ENCODE data around the gene DLG2.

The DLG2 gene

GRCh38 chr11:84497981-84498411, 1129.1 kb downstream of the DLG2 start:
- TF ChIP-seq POLR2AphosphoS5 (IDR thresholded peaks at IDR 0.05; ENCODE audit: low read depth, low read length) (no peak), TAF1 (IDR thresholded peaks at IDR 0.05; ENCODE audit: borderline replicate concordance, insufficient read depth, low read length) (no peak), FOXP2 (optimal IDR thresholded peaks at IDR 0.05; ENCODE audit: borderline replicate concordance, extremely low read depth, extremely low read length, insufficient read depth) (no peak), REST (IDR thresholded peaks at IDR 0.05; ENCODE audit: insufficient read depth in 1 of 2, low read depth in 2 of 2, low read length in 2 of 2) (no peak), SIN3A (IDR thresholded peaks at IDR 0.05; ENCODE audit: borderline replicate concordance, insufficient read depth, low read length) (no peak)

GRCh38 chr11:84497181-84497580, 1130.0 kb downstream of the DLG2 start:
- TF ChIP-seq POLR2AphosphoS5 (IDR thresholded peaks at IDR 0.05; ENCODE audit: low read depth, low read length): no peak
- TF ChIP-seq SIN3A (IDR thresholded peaks at IDR 0.05; ENCODE audit: borderline replicate concordance, insufficient read depth, low read length): no peak
- no peak for TF ChIP-seq FOXP2 (optimal IDR thresholded peaks at IDR 0.05; ENCODE audit: borderline replicate concordance, extremely low read depth, extremely low read length, insufficient read depth)
- TF ChIP-seq REST (IDR thresholded peaks at IDR 0.05; ENCODE audit: insufficient read depth in 1 of 2, low read depth in 2 of 2, low read length in 2 of 2): no peak
- TF ChIP-seq TAF1 (IDR thresholded peaks at IDR 0.05; ENCODE audit: borderline replicate concordance, insufficient read depth, low read length): no peak

- no peak for TF ChIP-seq TAF1 (IDR thresholded peaks at IDR 0.05; ENCODE audit: borderline replicate concordance, insufficient read depth, low read length)
- no peak for TF ChIP-seq SIN3A (IDR thresholded peaks at IDR 0.05; ENCODE audit: borderline replicate concordance, insufficient read depth, low read length)
- TF ChIP-seq REST (IDR thresholded peaks at IDR 0.05; ENCODE audit: insufficient read depth in 1 of 2, low read depth in 2 of 2, low read length in 2 of 2): no peak
- TF ChIP-seq FOXP2 (optimal IDR thresholded peaks at IDR 0.05; ENCODE audit: borderline replicate concordance, extremely low read depth, extremely low read length, insufficient read depth): no peak
- TF ChIP-seq POLR2AphosphoS5 (IDR thresholded peaks at IDR 0.05; ENCODE audit: low read depth, low read length): no peak
Measured at GRCh38 chr11:84496122-84496521, 1131.0 kb downstream of the DLG2 start.

- no peak for TF ChIP-seq TAF1 (IDR thresholded peaks at IDR 0.05; ENCODE audit: borderline replicate concordance, insufficient read depth, low read length)
- no peak for TF ChIP-seq POLR2AphosphoS5 (IDR thresholded peaks at IDR 0.05; ENCODE audit: low read depth, low read length)
- no peak for TF ChIP-seq SIN3A (IDR thresholded peaks at IDR 0.05; ENCODE audit: borderline replicate concordance, insufficient read depth, low read length)
- TF ChIP-seq REST (IDR thresholded peaks at IDR 0.05; ENCODE audit: insufficient read depth in 1 of 2, low read depth in 2 of 2, low read length in 2 of 2): no peak
- TF ChIP-seq FOXP2 (optimal IDR thresholded peaks at IDR 0.05; ENCODE audit: borderline replicate concordance, extremely low read depth, extremely low read length, insufficient read depth): no peak
Measured at GRCh38 chr11:84480131-84480530, 1147.0 kb downstream of the DLG2 start.

GRCh38 chr11:84476581-84476980, 1150.6 kb downstream of the DLG2 start:
- TF ChIP-seq SIN3A (IDR thresholded peaks at IDR 0.05; ENCODE audit: borderline replicate concordance, insufficient read depth, low read length): no peak
- TF ChIP-seq FOXP2 (optimal IDR thresholded peaks at IDR 0.05; ENCODE audit: borderline replicate concordance, extremely low read depth, extremely low read length, insufficient read depth): no peak
- TF ChIP-seq TAF1 (IDR thresholded peaks at IDR 0.05; ENCODE audit: borderline replicate concordance, insufficient read depth, low read length): no peak
- no peak for TF ChIP-seq POLR2AphosphoS5 (IDR thresholded peaks at IDR 0.05; ENCODE audit: low read depth, low read length)
- TF ChIP-seq REST (IDR thresholded peaks at IDR 0.05; ENCODE audit: insufficient read depth in 1 of 2, low read depth in 2 of 2, low read length in 2 of 2): no peak
